Measurements from ENCODE around the gene PIWIL4. TPM values are rescaled to one million over a fixed set of nuclear protein-coding genes. Genes with fewer than 3 reads are reported as not detected.
A peak's percentile ranks its signal among the peaks of the same experiment; 100 is the strongest.

The PIWIL4 gene
- total and polyA plus RNA-seq, 9 of the 15 experiments (the other 6 are each of a cell fraction or from before 2014, with no cell fraction given) = 6.3 to 17.0 (median 10.8) TPM

DNA sequence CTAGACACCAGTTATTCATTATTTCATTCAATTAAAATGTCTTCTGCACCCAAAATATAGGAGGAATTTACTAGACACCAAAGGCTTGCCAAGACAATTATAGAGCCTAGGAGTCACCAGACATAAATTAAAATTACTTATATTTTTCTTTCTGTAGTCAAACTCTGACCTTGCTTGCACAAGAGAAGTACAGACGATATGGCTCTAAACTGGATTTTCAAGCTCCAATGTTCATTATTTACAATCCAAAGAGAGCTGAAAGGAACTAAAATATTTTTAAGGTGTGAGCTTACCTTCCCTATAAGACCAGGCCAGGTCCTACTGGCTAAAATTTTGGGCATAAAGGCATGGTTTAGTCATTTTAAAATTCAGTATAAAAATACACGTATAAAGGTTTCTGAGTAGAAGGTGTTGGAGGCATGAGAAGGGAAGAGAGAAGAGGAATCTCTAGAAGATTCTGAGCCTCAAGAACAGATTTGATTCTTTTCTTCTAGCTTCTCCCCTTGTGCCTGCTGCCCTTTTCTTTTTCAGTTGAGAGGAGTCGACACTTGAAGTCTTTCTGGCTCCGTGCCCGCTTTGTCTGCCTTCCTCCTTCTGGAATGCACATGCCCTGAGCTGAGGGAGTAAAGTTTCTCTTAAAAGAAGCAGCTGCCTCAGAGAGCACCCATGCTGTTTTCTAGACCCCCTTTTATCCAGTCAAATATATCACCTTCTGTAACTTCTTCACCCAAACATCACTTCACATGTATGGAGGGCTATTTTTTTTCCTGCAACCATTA is 41.4 kb upstream of the PIWIL4 start:
- no peak overlapping the region for H2AFZ ChIP-seq (ENCODE audit: low read depth, low read length)
- no peaks in the 10 kb centered on the region for H3K4me1 ChIP-seq (replicated peaks in 1 of 2; ENCODE audit: control insufficient read depth in 2 of 2, insufficient read depth in 2 of 2, low read length in 2 of 2)
- WGBS (ENCODE audit: insufficient coverage, low coverage, missing lambda C conversion rate) = 15% methylated on average over 5 of the region's 5 CpGs
- BruUV-seq (replicated peaks) = no TSS peak
- H3K9ac ChIP-seq (ENCODE audit: insufficient read depth in 1 of 2, low read depth in 2 of 2, low read length in 2 of 2) = no peak overlapping the region
- ATAC-seq (no peak), FAIRE-seq (no peak), DNase-seq (ENCODE audit: extremely low read depth in 1 of 4, low spot score in 3 of 4) (peak in 1 of 4 experiments; percentile 52)
- no peaks in the 10 kb centered on the region for H4K20me1 ChIP-seq (replicated peaks; ENCODE audit: control insufficient read depth, insufficient read depth, low read length)
- intact Hi-C loops (cut with micrococcal nuclease) = loop anchor here (10.0 kb wide), 2 partner anchors 239 to 369 kb away; partner anchors contain the start of gene AMOTL1
- POLR2A ChIA-PET = no interaction called here
- in situ Hi-C loops (cut with MboI) = no loop called here
- H3K36me3 ChIP-seq (ENCODE audit: control insufficient read depth, insufficient read depth, low read length) = no peaks in the 10 kb centered on the region
- no peaks in the 10 kb centered on the region for H3K9me1 ChIP-seq (ENCODE audit: control insufficient read depth, insufficient read depth, low read length)
- no peak overlapping the region for H3K4me2 ChIP-seq (ENCODE audit: insufficient read depth, low read length)
- no peaks in the 10 kb centered on the region; a peak in 1 of 5 replicates for H3K27me3 ChIP-seq (ENCODE audit: control insufficient read depth in 2 of 2, insufficient read depth in 2 of 2, low read length in 2 of 2)
- no peak overlapping the region for H3K27ac ChIP-seq (ENCODE audit: extremely low read depth, low read depth, low read length)
- no peaks in the 10 kb centered on the region for H3K79me2 ChIP-seq (ENCODE audit: control insufficient read depth, insufficient read depth, low read length)
- H3K9me3 ChIP-seq (replicated peaks; ENCODE audit: control insufficient read depth, insufficient read depth, low read depth, low read length) = no peaks in the 10 kb centered on the region
- H3K4me3 ChIP-seq = no peak overlapping the region
- CTCF ChIA-PET (ENCODE audit: low intra/inter-chr PET ratio) = no interaction called here
- TF ChIP-seq NFIC (IDR thresholded peaks at IDR 0.05) (peak; percentile 64), ARHGAP35 (IDR thresholded peaks at IDR 0.05; ENCODE audit: partially characterized antibody) (no peak)

DNA sequence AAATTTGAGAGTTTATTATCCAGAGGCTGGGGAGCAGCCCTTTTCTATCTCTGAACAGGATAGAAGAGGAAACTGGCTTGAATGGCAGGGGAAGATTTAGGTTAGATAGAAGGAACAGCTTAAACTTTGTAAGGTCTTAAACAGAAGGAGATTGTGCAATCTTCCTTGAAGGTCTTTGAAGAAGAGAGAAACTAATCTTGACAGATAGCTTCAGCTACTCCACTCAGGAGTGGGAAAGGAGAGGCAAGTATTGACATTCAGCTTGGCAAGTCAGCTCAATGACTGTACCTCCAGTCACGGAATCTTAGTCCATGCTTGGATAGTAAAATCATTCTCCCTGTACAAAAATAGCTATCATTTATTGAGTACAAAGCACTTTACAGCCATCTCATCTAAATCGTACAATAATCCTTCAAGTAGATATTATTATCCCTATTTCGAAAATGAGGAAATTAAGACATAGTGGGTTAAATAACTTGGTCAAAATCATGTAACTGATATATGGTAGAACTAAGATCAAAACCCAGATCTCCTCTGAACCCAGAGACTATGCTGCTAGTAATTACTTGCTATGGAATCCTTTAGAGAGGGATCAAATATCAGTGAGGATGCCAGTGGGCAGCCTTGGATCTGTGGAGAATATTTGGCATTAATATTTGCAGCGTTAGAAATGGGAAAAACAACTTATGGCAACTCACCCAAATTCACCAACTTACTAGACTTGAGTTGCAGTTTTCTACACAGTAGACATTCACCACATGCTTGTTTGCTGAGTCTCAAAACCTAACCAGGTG is 40.3 kb upstream of the PIWIL4 start:
- POLR2A ChIA-PET = no interaction called here
- BruUV-seq (replicated peaks) = no TSS peak
- Histone ChIP-seq H3K79me2 (ENCODE audit: control insufficient read depth, insufficient read depth, low read length) (no peaks in the 10 kb centered on the region), H4K20me1 (replicated peaks; ENCODE audit: control insufficient read depth, insufficient read depth, low read length) (no peaks in the 10 kb centered on the region), H3K4me3 (no peak overlapping the region), H3K36me3 (ENCODE audit: control insufficient read depth, insufficient read depth, low read length) (no peaks in the 10 kb centered on the region), H3K9ac (ENCODE audit: insufficient read depth in 1 of 2, low read depth in 2 of 2, low read length in 2 of 2) (no peak overlapping the region), H3K27me3 (ENCODE audit: control insufficient read depth in 2 of 2, insufficient read depth in 2 of 2, low read length in 2 of 2) (no peaks in the 10 kb centered on the region; a peak in 1 of 5 replicates), H3K9me3 (replicated peaks; ENCODE audit: control insufficient read depth, insufficient read depth, low read depth, low read length) (no peaks in the 10 kb centered on the region), H2AFZ (ENCODE audit: low read depth, low read length) (no peak overlapping the region), H3K9me1 (ENCODE audit: control insufficient read depth, insufficient read depth, low read length) (no peaks in the 10 kb centered on the region), H3K4me2 (ENCODE audit: insufficient read depth, low read length) (no peak overlapping the region), H3K27ac (ENCODE audit: extremely low read depth, low read depth, low read length) (no peak overlapping the region), H3K4me1 (replicated peaks in 1 of 2; ENCODE audit: control insufficient read depth in 2 of 2, insufficient read depth in 2 of 2, low read length in 2 of 2) (no peaks in the 10 kb centered on the region)
- DNase-seq (ENCODE audit: extremely low read depth in 1 of 4, low spot score in 3 of 4) (no peak), FAIRE-seq (no peak), ATAC-seq (no peak)
- intact Hi-C loops (cut with micrococcal nuclease) = loop anchor here (10.0 kb wide), 2 partner anchors 238 to 368 kb away; partner anchors contain the start of gene AMOTL1
- in situ Hi-C loops (cut with MboI) = no loop called here
- CTCF ChIA-PET (ENCODE audit: low intra/inter-chr PET ratio) = no interaction called here
- WGBS (ENCODE audit: insufficient coverage, low coverage, missing lambda C conversion rate) = 3% methylated on average over 4 of the region's 4 CpGs
- TF ChIP-seq CEBPB (tag; IDR thresholded peaks at IDR 0.05) (peak; percentile 98), PKNOX1 (IDR thresholded peaks at IDR 0.05) (peak; percentile 47; the same call in 1 of the 2 replicates), BHLHE40 (IDR thresholded peaks at IDR 0.05; ENCODE audit: low read length) (no peak), CEBPG (CRISPR knock-in tag; IDR thresholded peaks at IDR 0.05) (peak; percentile 19; the same call in 1 of the 2 replicates), CEBPG (tag; conservative IDR thresholded peaks at IDR 0.05 in 1 of 2, IDR thresholded peaks at IDR 0.05 in 1 of 2) (peak; percentile 91 to 97), ZNF785 (CRISPR knock-in tag; IDR thresholded peaks at IDR 0.05) (no peak), ZKSCAN3 (CRISPR knock-in tag; IDR thresholded peaks at IDR 0.05) (no peak), HDAC3 (IDR thresholded peaks at IDR 0.05; ENCODE audit: borderline replicate concordance, partially characterized antibody) (no peak), ZC3H8 (IDR thresholded peaks at IDR 0.05) (no peak), PRPF4 (IDR thresholded peaks at IDR 0.05; ENCODE audit: insufficient read depth, low read depth, low read length, poor library complexity, severe bottlenecking) (no peak)
- TF ChIP-seq, protein P1, sequence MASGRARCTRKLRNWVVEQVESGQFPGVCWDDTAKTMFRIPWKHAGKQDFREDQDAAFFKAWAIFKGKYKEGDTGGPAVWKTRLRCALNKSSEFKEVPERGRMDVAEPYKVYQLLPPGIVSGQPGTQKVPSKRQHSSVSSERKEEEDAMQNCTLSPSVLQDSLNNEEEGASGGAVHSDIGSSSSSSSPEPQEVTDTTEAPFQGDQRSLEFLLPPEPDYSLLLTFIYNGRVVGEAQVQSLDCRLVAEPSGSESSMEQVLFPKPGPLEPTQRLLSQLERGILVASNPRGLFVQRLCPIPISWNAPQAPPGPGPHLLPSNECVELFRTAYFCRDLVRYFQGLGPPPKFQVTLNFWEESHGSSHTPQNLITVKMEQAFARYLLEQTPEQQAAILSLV (tag; IDR thresholded peaks at IDR 0.05) = 0 out of 2 replicates have a peak, but pooled peaks have one; percentile 43
